ENCODE results near the gene ATP8A2.

GRCh38 chr13:25869941-25870340 is 498.2 kb downstream of the ATP8A2 start:
- no peak for TF ChIP-seq CTCF (IDR thresholded peaks at IDR 0.05)
- no peak for TF ChIP-seq POLR2A (IDR thresholded peaks at IDR 0.05)
- TF ChIP-seq EP300 (IDR thresholded peaks at IDR 0.05): no peak
- TF ChIP-seq POLR2AphosphoS5 (IDR thresholded peaks at IDR 0.05): no peak

All from upper lobe of left lung (tissue), 4 donors.